OCI-LY3 (cell line): ENCODE measurements around the gene IRF2.
A peak's percentile ranks its signal among the peaks of the same experiment; 100 is the strongest.

ENCODE experiments used
- H2AFZ ChIP-seq: fragments of 200-600, 300-600 bp; shearing (Covaris generic); 2 replicates; pipeline ENCODE4 v1.6.0; 2014; ENCODE audit warnings: antibody characterized with exemption, low read depth, low read length
- H3K27ac ChIP-seq: fragments of 200-600, 300-600 bp; sonication (generic); 2 replicates; pipeline ENCODE4 v1.5.1; 2014; ENCODE audit warnings: mild to moderate bottlenecking, low read length, moderate library complexity, mixed read lengths
- H3K27me3 ChIP-seq: fragments of 200-600, 300-600 bp; sonication (generic); 2 replicates; pipeline ENCODE4 v1.6.1; 2014; ENCODE audit warnings: low read depth, low read length, mixed read lengths
- H3K36me3 ChIP-seq: fragments of 200-600, 300-600 bp; sonication (generic); replicated peaks from 2 replicates; pipeline ENCODE3; 2014; ENCODE audit warnings: low read depth, low read length, mixed read lengths
- H3K4me1 ChIP-seq: fragments of 300-600, 200-600 bp; sonication (generic); 2 replicates; pipeline ENCODE4 v1.6.1; 2014; ENCODE audit warnings: low read length, mixed read lengths
- H3K4me2 ChIP-seq: fragments of 200-600, 300-600 bp; sonication (generic); 2 replicates; pipeline ENCODE4 v1.6.1; 2014; ENCODE audit warnings: low read length, mixed read lengths
- H3K4me3 ChIP-seq: fragments of 300-600, 200-600 bp; sonication (generic); 2 replicates; pipeline ENCODE4 v1.5.1; 2014; ENCODE audit warnings: antibody characterized with exemption, mild to moderate bottlenecking, low read length, moderate library complexity
- H3K79me2 ChIP-seq: fragments of 300-600, 200-600 bp; shearing (Covaris generic); 2 replicates; pipeline ENCODE4 v1.6.1; 2014; ENCODE audit warnings: mild to moderate bottlenecking, low read length, mixed read lengths
- H3K9ac ChIP-seq: fragments of 300-600, 200-600 bp; shearing (Covaris generic); 2 replicates; pipeline ENCODE4 v1.6.0; 2014; ENCODE audit warnings: mild to moderate bottlenecking, low read length, moderate library complexity
- H3K9me3 ChIP-seq: fragments of 200-600, 300-600 bp; shearing (Covaris generic); 2 replicates; pipeline ENCODE4 v1.6.1; 2014; ENCODE audit warnings: low read length, mixed read lengths; ENCODE audit not compliant: insufficient read depth
- H4K20me1 ChIP-seq: fragments of 200-600, 300-600 bp; sonication (generic); 2 replicates; pipeline ENCODE4 v1.6.1; 2016; ENCODE audit warnings: low read length, mixed read lengths; ENCODE audit not compliant: insufficient read depth
- EZH2phosphoT487 ChIP-seq: fragments of 200-600 bp; shearing (Covaris generic); IDR thresholded peaks from 2 replicates; pipeline ENCODE4 v1.6.1; 2018; ENCODE audit warnings: antibody characterized with exemption, mixed run types, low read depth
- TF ChIP-seq, protein P1 (sequence below): fragments of 200-600, 300-600 bp; sonication (generic); IDR thresholded peaks from 2 replicates; pipeline ENCODE4 v1.5.1; 2014; ENCODE audit warnings: antibody characterized with exemption, low read length, low read depth

IRF2 gene

DNA sequence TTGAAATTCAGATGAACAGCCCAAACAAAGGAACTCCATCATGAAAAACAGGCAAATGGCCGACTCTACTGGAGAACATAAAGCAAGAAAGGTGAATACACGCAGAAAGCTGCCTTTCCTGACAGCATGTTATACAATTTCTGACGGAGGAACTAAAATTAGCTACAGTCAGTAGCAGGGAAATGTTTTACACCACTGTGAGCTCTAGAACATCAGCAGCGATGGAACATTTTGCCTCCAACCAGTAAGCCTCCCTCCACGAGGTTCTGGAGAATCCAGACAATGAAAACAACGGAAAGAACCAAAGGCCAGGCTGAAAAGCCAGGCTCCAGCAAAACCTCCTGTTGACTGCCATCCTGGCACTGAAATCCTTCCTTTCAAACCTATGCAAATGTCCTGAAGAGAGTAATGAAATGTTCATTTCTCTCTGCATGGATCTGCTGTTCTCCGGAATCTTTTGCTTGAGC, 78.9 kb downstream of the IRF2 start:
- no peaks in the 10 kb centered on the region for H3K9me3 ChIP-seq
- TF ChIP-seq EZH2phosphoT487 = no peak
- TF ChIP-seq, protein P1, sequence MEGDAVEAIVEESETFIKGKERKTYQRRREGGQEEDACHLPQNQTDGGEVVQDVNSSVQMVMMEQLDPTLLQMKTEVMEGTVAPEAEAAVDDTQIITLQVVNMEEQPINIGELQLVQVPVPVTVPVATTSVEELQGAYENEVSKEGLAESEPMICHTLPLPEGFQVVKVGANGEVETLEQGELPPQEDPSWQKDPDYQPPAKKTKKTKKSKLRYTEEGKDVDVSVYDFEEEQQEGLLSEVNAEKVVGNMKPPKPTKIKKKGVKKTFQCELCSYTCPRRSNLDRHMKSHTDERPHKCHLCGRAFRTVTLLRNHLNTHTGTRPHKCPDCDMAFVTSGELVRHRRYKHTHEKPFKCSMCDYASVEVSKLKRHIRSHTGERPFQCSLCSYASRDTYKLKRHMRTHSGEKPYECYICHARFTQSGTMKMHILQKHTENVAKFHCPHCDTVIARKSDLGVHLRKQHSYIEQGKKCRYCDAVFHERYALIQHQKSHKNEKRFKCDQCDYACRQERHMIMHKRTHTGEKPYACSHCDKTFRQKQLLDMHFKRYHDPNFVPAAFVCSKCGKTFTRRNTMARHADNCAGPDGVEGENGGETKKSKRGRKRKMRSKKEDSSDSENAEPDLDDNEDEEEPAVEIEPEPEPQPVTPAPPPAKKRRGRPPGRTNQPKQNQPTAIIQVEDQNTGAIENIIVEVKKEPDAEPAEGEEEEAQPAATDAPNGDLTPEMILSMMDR = no peak
- H3K9ac ChIP-seq = no peak overlapping the region
- no peak overlapping the region for H2AFZ ChIP-seq
- H3K27ac ChIP-seq = peak overlapping the region; percentile 37
- peaks cover 24% of the 10 kb centered on the region for H3K4me1 ChIP-seq
- no peaks in the 10 kb centered on the region for H4K20me1 ChIP-seq
- 0 out of 2 replicates have a peak, but pooled peaks cover 2% of the 10 kb centered on the region for H3K79me2 ChIP-seq
- peak overlapping the region; percentile 20; the same call in 1 of the 2 replicates for H3K4me2 ChIP-seq
- no peaks in the 10 kb centered on the region for H3K36me3 ChIP-seq
- H3K27me3 ChIP-seq = no peaks in the 10 kb centered on the region
- no peak overlapping the region for H3K4me3 ChIP-seq

DNA sequence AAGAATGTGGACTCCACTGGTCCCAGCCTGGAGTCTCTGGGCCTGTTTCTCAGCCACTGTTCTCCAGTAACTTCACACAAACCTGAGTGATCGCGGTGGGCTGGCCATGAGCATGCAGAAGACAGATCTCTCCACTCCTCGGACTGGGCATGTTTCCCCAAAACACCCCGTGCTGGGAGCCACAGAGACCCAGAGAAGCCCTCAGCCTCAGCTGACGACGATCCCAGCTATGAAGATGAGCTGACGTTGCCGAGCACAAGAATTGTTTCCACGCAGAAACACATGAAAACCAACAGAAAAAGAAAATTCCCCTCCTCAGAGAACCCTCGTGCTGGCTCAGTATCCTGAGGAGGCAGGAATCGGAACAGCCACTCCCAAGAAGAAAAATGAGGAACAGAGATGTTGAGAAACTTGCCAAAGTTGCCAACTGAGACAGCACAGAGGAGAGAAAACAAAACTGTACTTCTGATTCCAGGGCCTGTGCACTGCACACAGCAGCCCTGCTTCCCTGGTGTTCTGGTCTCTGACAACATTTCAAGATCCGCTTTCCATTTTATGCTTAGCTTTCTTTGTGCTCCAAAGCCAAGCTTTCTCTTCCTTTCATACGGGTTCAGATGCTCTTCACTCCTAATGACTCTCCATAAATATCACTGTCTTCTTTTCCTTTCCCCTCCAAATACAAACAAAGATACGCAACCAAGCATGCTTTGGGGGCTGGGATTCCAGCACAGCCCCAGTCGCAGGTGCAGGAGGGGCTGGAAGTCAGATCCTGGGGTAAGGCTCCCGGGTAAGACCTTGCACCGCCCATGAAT, 81.4 kb downstream of the IRF2 start:
- no peak overlapping the region for H3K4me3 ChIP-seq
- H3K79me2 ChIP-seq = 0 out of 2 replicates have a peak, but pooled peaks cover 2% of the 10 kb centered on the region
- no peaks in the 10 kb centered on the region for H3K27me3 ChIP-seq
- no peak overlapping the region for H3K4me2 ChIP-seq
- H2AFZ ChIP-seq = no peak overlapping the region
- no peaks in the 10 kb centered on the region for H4K20me1 ChIP-seq
- H3K9me3 ChIP-seq = no peaks in the 10 kb centered on the region
- TF ChIP-seq, protein P1 = no peak
- no peak for TF ChIP-seq EZH2phosphoT487
- peaks cover 24% of the 10 kb centered on the region for H3K4me1 ChIP-seq
- no peak overlapping the region for H3K27ac ChIP-seq
- H3K9ac ChIP-seq = no peak overlapping the region
- peaks cover 3% of the 10 kb centered on the region for H3K36me3 ChIP-seq

DNA sequence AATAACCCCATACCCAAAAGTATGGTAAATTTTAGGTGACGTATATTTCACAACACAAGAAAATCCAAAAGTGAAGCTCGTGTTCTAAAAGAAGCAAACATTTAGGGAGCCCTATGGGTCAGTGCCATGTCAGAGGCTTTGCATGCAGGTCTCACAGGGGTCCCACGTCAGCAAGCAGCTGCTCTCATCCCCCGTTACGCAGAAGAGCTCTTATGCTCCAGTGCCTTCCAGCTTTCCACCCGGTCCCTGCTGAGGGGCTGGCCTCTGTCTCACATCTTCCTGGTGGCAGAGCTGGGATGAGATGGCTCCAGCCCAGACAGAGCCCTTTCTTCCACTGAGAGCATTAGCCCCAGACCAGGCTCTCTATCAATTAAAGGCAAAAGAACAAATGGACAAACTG, 82.0 kb downstream of the IRF2 start:
- Histone ChIP-seq H3K36me3 (peaks cover 3% of the 10 kb centered on the region), H3K79me2 (0 out of 2 replicates have a peak, but pooled peaks cover 2% of the 10 kb centered on the region)

More for the DNA sequence above, 82.0 kb downstream of the IRF2 start:
- Histone ChIP-seq H3K4me1 (peaks cover 19% of the 10 kb centered on the region), H3K27ac (no peak overlapping the region), H3K4me2 (no peak overlapping the region), H2AFZ (no peak overlapping the region), H3K27me3 (no peaks in the 10 kb centered on the region), H3K9me3 (no peaks in the 10 kb centered on the region), H3K4me3 (no peak overlapping the region), H4K20me1 (no peaks in the 10 kb centered on the region), H3K9ac (no peak overlapping the region)
- no peak for TF ChIP-seq EZH2phosphoT487
- TF ChIP-seq, protein P1 = no peak
